Transverse colon (tissue), 4 donors: ENCODE data around the gene LRRC7. TPM values are rescaled to one million over a fixed set of nuclear protein-coding genes. Genes with fewer than 3 reads are reported as not detected.

Source experiments
- DNase-seq: peaks from one replicate; pipeline ENCODE4 v3.0.0-alpha.2; 2019
- H3K27ac ChIP-seq, 4 donors: fragments of 200-600 bp; sonication (generic); 2 replicates each; pipeline ENCODE4 v1.5.1; 2016 to 2018; ENCODE audit warnings: inconsistent platforms in 4 of 4
- H3K27me3 ChIP-seq: fragments of 200-600 bp; sonication (generic); 2 replicates; pipeline ENCODE4 v1.5.1; 2017; ENCODE audit warnings: inconsistent platforms
- H3K36me3 ChIP-seq, 4 donors: fragments of 200-600 bp; sonication (generic); 2 replicates each; pipeline ENCODE4 v1.5.1; 2017 to 2019; ENCODE audit warnings: inconsistent platforms in 4 of 4
- H3K4me1 ChIP-seq, 4 donors: fragments of 200-600 bp; sonication (generic); 2 replicates each; pipeline ENCODE4 v1.5.1; 2017 to 2020; ENCODE audit warnings: inconsistent platforms in 4 of 4
- H3K4me3 ChIP-seq, 4 donors: fragments of 200-600 bp; sonication (generic); 1 replicate in 1 of 4; 2 replicates in 3 of 4; pipeline versions ENCODE4 v1.5.1 to v1.6.1; 2017 to 2019; ENCODE audit warnings: inconsistent platforms in 4 of 4
- H3K9me3 ChIP-seq, 2 donors: fragments of 200-600 bp; sonication (generic); 2 replicates each; pipeline ENCODE4 v1.5.1; 2017 to 2019; ENCODE audit warnings: inconsistent platforms in 2 of 2
- EP300 ChIP-seq: sonication (generic); formaldehyde crosslinking; IDR thresholded peaks from one replicate; pipeline ENCODE4 v1.6.1; 2017; ENCODE audit warnings: antibody characterized with exemption, low read depth
- POLR2A ChIP-seq: fragments of 450-650 bp; IDR thresholded peaks from one replicate; pipeline ENCODE4 v1.6.1; 2016; ENCODE audit warnings: antibody characterized with exemption, mild to moderate bottlenecking, moderate library complexity
- POLR2AphosphoS5 ChIP-seq, 3 donors: sonication (generic); formaldehyde crosslinking; IDR thresholded peaks; one replicate each; pipeline ENCODE4 v1.6.1; 2016; ENCODE audit warnings: antibody characterized with exemption in 3 of 3
- WGBS, 2 donors: methylation state at CpG; one replicate each; pipeline ENCODE4 v1.1.5; 2018; ENCODE audit warnings: low coverage in 1 of 2; 5-methylcytosine and 5-hydroxymethylcytosine counted together
- in situ Hi-C, 4 donors: fragments of 200-750 bp; cut with MboI; loops; one replicate each; pipeline versions ENCODE4 v1.15.0 to v1.15.1; 2017; ENCODE audit warnings: low sequenced_read_pairs in 3 of 4, low pct_ligation_motif_present in 1 of 4, low pct_unique_long_range_greater_than_20kb in 1 of 4
- intact Hi-C: fragments of 100-400 bp; cut with DNase I; formaldehyde crosslinking; loops from one replicate; pipeline ENCODE4 v1.15.1; 2023; ENCODE audit warnings: low total_unique reads
- total RNA-seq, 4 donors: library from RNA; depleted of rRNA; stranded (reverse); fragments of >200 nt; gene quantifications; one replicate each; pipeline ENCODE4 v1.1.0, GENCODE V29; 2016
- TF ChIP-seq, protein P1 (sequence below), 5 experiments: fragments of 200-600 bp in 3 of 5; fragments of 450-650 bp in 2 of 5; sonication (generic) in 3 of 5; IDR thresholded peaks; 1 replicate in 2 of 5; 2 replicates in 3 of 5; pipeline ENCODE4 v1.5.1; 2016 to 2017; ENCODE audit warnings: antibody characterized with exemption in 5 of 5, inconsistent platforms in 3 of 5, mild to moderate bottlenecking in 2 of 5, moderate library complexity in 1 of 5

Gene LRRC7
- total RNA-seq, 4 donors from 2014 or later: 0.32 to 1.1 TPM; not detected in 2

- no peaks in the 10 kb centered on the region for H3K4me1 ChIP-seq
- DNase-seq: no peak
- TF ChIP-seq, protein P1, sequence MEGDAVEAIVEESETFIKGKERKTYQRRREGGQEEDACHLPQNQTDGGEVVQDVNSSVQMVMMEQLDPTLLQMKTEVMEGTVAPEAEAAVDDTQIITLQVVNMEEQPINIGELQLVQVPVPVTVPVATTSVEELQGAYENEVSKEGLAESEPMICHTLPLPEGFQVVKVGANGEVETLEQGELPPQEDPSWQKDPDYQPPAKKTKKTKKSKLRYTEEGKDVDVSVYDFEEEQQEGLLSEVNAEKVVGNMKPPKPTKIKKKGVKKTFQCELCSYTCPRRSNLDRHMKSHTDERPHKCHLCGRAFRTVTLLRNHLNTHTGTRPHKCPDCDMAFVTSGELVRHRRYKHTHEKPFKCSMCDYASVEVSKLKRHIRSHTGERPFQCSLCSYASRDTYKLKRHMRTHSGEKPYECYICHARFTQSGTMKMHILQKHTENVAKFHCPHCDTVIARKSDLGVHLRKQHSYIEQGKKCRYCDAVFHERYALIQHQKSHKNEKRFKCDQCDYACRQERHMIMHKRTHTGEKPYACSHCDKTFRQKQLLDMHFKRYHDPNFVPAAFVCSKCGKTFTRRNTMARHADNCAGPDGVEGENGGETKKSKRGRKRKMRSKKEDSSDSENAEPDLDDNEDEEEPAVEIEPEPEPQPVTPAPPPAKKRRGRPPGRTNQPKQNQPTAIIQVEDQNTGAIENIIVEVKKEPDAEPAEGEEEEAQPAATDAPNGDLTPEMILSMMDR (IDR thresholded peaks at IDR 0.05): no peak
- no peak for TF ChIP-seq EP300
- no peak for TF ChIP-seq POLR2AphosphoS5 (IDR thresholded peaks at IDR 0.05)
- TF ChIP-seq POLR2A: no peak
- 72 to 77% methylated on average over 2 of the region's 2 CpGs for WGBS, 2 donors
- H3K4me3 ChIP-seq: no peak overlapping the region
- no peaks in the 10 kb centered on the region for H3K27me3 ChIP-seq
- no peak overlapping the region for H3K27ac ChIP-seq
- H3K9me3 ChIP-seq: no peaks in the 10 kb centered on the region
- in situ Hi-C loops: loop anchor here in 1 of 4 donors (25.0 kb wide), 1 partner anchor 1291 kb away; no protein-coding TSS in a partner anchor
- intact Hi-C loops: no loop called here
- H3K36me3 ChIP-seq: no peaks in the 10 kb centered on the region
Observed at GRCh38 chr1:69752831-69753230, 185.1 kb downstream of the LRRC7 start.

GRCh38 chr1:69754521-69754920 lies 186.8 kb downstream of the LRRC7 start:
- in situ Hi-C loops (loop anchor here in 1 of 4 donors (25.0 kb wide), 1 partner anchor 1292 kb away; no protein-coding TSS in a partner anchor), intact Hi-C loops (no loop called here)
- Histone ChIP-seq H3K4me3 (no peak overlapping the region), H3K27ac (no peak overlapping the region), H3K9me3 (no peaks in the 10 kb centered on the region), H3K27me3 (no peaks in the 10 kb centered on the region), H3K36me3 (no peaks in the 10 kb centered on the region), H3K4me1 (no peaks in the 10 kb centered on the region)
- WGBS, 2 donors: 88 to 96% methylated on average over 3 of the region's 3 CpGs
- no peak for TF ChIP-seq POLR2AphosphoS5 (IDR thresholded peaks at IDR 0.05)
- TF ChIP-seq, protein P1 (IDR thresholded peaks at IDR 0.05): no peak
- no peak for DNase-seq

- no peak overlapping the region for H3K27ac ChIP-seq
- no peak for DNase-seq
- H3K36me3 ChIP-seq: no peaks in the 10 kb centered on the region
- no peak overlapping the region for H3K4me3 ChIP-seq
- no peaks in the 10 kb centered on the region for H3K4me1 ChIP-seq
- H3K27me3 ChIP-seq: no peaks in the 10 kb centered on the region
- in situ Hi-C loops (loop anchor here in 1 of 4 donors (25.0 kb wide), 1 partner anchor 1293 kb away; no protein-coding TSS in a partner anchor), intact Hi-C loops (no loop called here)
- 34 to 88% methylated on average over 1 of the region's 1 CpG for WGBS, 2 donors
- H3K9me3 ChIP-seq: no peaks in the 10 kb centered on the region
- TF ChIP-seq POLR2AphosphoS5 (IDR thresholded peaks at IDR 0.05) (no peak), EP300 (no peak), POLR2A (no peak)
- TF ChIP-seq, protein P1 (IDR thresholded peaks at IDR 0.05): no peak
Observed at GRCh38 chr1:69755647-69756046, 187.9 kb downstream of the LRRC7 start.

DNA sequence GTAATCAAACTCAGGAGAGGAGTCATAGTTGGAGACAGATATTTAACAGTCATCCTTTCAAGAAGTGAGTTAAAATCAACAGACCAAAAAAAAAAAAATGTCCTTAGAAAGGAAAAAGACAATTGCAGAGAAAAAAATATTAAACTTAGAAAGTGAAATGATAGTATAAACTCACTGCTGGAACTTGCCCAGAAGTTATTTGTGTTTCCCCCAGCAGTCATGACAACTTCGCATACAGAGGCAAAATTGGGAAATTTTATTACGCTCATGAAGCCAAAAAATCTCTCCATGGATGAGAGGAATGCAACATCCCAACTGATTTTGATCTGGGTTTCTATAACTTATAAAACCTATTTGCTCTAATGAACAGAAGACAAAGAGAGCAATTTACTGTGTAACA lies 198.2 kb downstream of the LRRC7 start:
- WGBS, 2 donors: 30% methylated on average over 2 of the region's 2 CpGs
- intact Hi-C loops (loop anchor here (2.0 kb wide), 1 partner anchor 17 kb away; no protein-coding TSS in a partner anchor), in situ Hi-C loops (loop anchor here in 1 of 4 donors (25.0 kb wide), 1 partner anchor 1304 kb away; no protein-coding TSS in a partner anchor)
- Histone ChIP-seq H3K4me3 (no peak overlapping the region), H3K36me3 (no peaks in the 10 kb centered on the region), H3K4me1 (no peaks in the 10 kb centered on the region), H3K9me3 (no peaks in the 10 kb centered on the region), H3K27me3 (no peaks in the 10 kb centered on the region), H3K27ac (no peak overlapping the region)
- DNase-seq: no peak
- TF ChIP-seq, protein P1 (IDR thresholded peaks at IDR 0.05): no peak
- TF ChIP-seq EP300 (no peak), POLR2A (no peak), POLR2AphosphoS5 (IDR thresholded peaks at IDR 0.05) (no peak)
